SK-N-SH (cell line): ENCODE data around the gene AP1M2.
"Not testable (repeated sequence)": the region's sequence is repeated elsewhere in the genome, so short reads cannot be mapped to it uniquely, and the experiment has no call there.

Experiments used
- EP300 ChIP-seq, 2 experiments: IDR thresholded peaks; 2 replicates each; pipeline versions ENCODE4 v1.4.0 to v1.6.1; 2012; ENCODE audit warnings: borderline replicate concordance in 1 of 2, low read depth in 1 of 2, low read length in 1 of 2
- GABPA ChIP-seq: IDR thresholded peaks from 2 replicates; pipeline ENCODE4 v1.4.0; 2012; ENCODE audit warnings: low read depth, mild to moderate bottlenecking
- NFIC ChIP-seq: IDR thresholded peaks from 2 replicates; pipeline ENCODE4 v1.4.0; 2012; ENCODE audit warnings: borderline replicate concordance
- POLR2AphosphoS5 ChIP-seq: IDR thresholded peaks from 2 replicates; pipeline ENCODE4 v1.6.1; 2012; ENCODE audit warnings: low read depth, low read length
- RAD21 ChIP-seq: IDR thresholded peaks from 2 replicates; pipeline ENCODE4 v1.6.1; 2012; ENCODE audit warnings: mild to moderate bottlenecking, low read length
- SMC3 ChIP-seq: IDR thresholded peaks from 2 replicates; pipeline ENCODE4 v1.6.1; 2012; ENCODE audit warnings: low read depth, low read length, improper control_type of control experiment
- YY1 ChIP-seq: IDR thresholded peaks from 2 replicates; pipeline ENCODE4 v1.4.0; 2012; ENCODE audit warnings: low read depth, mild to moderate bottlenecking
- TF ChIP-seq, protein P1 (sequence below): IDR thresholded peaks from 2 replicates; pipeline ENCODE4 v1.4.0; 2012; ENCODE audit warnings: low read depth
- TF ChIP-seq, protein P2 (sequence below): fragments of 200-600 bp; sonication (generic); IDR thresholded peaks from 2 replicates; pipeline ENCODE4 v1.6.1; 2017; ENCODE audit warnings: antibody characterized with exemption, mild to moderate bottlenecking, moderate library complexity
- TF ChIP-seq, protein P3 (sequence below): IDR thresholded peaks from 2 replicates; pipeline ENCODE4 v1.4.0; 2012; ENCODE audit warnings: low read depth, borderline replicate concordance

DNA sequence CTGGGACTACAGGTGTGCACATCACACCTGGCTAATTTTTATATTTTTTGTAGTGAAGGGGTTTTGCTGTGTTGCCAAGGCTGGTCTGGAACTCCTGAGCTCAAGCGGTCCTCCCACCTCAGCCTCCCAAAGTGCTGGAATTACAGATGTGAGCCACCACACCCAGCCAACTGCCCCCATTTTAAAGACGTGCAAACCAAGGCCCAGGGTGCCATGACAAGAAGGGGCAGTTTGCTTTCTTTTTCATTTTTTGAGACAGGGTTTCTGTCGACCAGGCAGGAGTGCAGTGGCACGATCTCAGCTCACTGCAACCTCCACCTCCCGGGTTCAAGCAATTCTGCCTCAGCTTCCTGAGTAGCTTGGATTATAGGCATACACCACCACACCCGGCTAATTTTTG, 13.3 kb downstream of the AP1M2 start:
- TF ChIP-seq POLR2AphosphoS5; EP300 (IDR thresholded peaks at IDR 0.05; ENCODE audit: borderline replicate concordance in 1 of 2, low read depth in 1 of 2, low read length in 1 of 2); RAD21; YY1; GABPA; NFIC; SMC3: not testable (repeated sequence)
- TF ChIP-seq, protein P1, sequence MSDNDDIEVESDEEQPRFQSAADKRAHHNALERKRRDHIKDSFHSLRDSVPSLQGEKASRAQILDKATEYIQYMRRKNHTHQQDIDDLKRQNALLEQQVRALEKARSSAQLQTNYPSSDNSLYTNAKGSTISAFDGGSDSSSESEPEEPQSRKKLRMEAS, result not testable (repeated sequence)
- TF ChIP-seq, protein P2, sequence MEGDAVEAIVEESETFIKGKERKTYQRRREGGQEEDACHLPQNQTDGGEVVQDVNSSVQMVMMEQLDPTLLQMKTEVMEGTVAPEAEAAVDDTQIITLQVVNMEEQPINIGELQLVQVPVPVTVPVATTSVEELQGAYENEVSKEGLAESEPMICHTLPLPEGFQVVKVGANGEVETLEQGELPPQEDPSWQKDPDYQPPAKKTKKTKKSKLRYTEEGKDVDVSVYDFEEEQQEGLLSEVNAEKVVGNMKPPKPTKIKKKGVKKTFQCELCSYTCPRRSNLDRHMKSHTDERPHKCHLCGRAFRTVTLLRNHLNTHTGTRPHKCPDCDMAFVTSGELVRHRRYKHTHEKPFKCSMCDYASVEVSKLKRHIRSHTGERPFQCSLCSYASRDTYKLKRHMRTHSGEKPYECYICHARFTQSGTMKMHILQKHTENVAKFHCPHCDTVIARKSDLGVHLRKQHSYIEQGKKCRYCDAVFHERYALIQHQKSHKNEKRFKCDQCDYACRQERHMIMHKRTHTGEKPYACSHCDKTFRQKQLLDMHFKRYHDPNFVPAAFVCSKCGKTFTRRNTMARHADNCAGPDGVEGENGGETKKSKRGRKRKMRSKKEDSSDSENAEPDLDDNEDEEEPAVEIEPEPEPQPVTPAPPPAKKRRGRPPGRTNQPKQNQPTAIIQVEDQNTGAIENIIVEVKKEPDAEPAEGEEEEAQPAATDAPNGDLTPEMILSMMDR, result not testable (repeated sequence)
- TF ChIP-seq, protein P3, sequence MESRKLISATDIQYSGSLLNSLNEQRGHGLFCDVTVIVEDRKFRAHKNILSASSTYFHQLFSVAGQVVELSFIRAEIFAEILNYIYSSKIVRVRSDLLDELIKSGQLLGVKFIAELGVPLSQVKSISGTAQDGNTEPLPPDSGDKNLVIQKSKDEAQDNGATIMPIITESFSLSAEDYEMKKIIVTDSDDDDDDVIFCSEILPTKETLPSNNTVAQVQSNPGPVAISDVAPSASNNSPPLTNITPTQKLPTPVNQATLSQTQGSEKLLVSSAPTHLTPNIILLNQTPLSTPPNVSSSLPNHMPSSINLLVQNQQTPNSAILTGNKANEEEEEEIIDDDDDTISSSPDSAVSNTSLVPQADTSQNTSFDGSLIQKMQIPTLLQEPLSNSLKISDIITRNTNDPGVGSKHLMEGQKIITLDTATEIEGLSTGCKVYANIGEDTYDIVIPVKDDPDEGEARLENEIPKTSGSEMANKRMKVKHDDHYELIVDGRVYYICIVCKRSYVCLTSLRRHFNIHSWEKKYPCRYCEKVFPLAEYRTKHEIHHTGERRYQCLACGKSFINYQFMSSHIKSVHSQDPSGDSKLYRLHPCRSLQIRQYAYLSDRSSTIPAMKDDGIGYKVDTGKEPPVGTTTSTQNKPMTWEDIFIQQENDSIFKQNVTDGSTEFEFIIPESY, result not testable (repeated sequence)
